ENCODE data around the gene SLC23A2.
"Not testable (repeated sequence)": the region's sequence is repeated elsewhere in the genome, so short reads cannot be mapped to it uniquely, and the experiment has no call there.

SLC23A2 gene

DNA sequence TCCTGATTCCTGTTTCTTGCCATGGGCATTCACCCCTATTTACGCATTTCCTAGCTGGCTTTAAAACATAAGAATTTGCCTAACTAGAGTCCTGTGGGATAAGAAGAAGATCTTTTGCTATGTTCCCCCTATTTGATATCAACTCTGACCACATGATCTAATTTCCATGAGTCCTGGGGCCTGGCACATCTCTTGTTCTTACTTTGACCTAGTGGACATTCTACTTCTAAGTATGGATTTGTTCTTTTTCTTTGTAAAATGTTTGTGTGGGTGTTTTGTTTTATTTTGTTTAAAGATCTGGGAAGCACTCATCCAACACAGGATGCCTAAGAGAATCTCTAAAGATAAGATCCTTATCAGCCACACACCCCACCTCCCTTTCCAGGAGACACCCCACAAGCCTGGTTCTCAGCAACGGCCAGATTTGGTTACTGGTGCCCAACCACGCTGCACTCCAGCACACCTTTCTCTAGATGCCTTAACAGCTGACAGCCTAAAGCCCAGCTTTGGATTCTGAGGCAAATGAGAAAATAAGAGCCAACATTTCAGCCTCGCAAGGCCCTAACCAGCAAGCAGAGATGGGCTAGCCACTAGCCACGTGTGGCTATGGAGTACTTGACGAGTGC lies 74.7 kb downstream of the SLC23A2 start:
- DNase-seq, result no peak

GRCh38 chr20:4925842-4926530 lies 75.3 kb downstream of the SLC23A2 start:
- no peak for DNase-seq

GRCh38 chr20:4924446-4924845 lies 76.9 kb downstream of the SLC23A2 start:
- no peak for DNase-seq

DNA sequence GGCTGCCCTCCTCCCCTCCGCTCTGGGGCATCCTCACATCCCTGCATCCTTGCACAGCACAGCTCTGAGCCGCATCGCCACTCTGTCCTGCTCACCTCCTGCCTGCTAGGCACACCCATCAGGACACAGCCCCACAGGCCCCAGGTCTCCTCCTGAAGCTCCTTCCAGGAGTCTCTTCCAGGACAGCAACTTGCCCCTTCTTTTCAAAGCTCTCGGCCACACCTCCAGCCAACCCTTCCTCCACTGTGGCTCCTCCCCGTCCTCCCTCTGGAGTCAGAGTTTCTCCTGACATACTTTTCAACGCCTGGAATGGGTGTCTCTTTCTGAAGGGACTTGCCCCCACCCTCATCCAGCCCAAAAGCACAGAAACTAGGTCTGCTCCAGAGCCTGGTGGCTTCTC lies 77.3 kb downstream of the SLC23A2 start:
- DNase-seq, result no peak

GRCh38 chr20:4922186-4922585 lies 79.1 kb downstream of the SLC23A2 start:
- no peak for DNase-seq

DNA sequence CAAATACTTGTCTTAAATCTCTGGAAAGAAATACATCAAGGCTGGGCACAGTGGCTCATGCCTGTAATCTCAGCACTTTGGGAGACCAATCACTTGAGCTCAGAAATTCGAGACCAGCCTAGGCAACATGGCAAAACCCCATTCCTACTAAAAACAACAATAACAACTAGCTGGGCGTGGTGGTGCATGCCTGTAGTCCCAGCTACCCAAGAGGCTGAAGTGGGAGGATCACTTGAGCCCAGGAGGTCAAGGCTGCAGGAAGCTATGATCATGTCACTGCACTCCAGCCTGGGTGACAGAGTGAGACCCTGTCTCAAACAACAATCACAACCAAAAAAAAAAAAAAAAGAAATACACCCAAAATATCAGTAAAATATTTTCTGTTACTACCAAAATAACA lies 80.0 kb downstream of the SLC23A2 start:
- not testable (repeated sequence) for DNase-seq

GRCh38 chr20:4920655-4921054 lies 80.7 kb downstream of the SLC23A2 start:
- DNase-seq, result no peak

DNA sequence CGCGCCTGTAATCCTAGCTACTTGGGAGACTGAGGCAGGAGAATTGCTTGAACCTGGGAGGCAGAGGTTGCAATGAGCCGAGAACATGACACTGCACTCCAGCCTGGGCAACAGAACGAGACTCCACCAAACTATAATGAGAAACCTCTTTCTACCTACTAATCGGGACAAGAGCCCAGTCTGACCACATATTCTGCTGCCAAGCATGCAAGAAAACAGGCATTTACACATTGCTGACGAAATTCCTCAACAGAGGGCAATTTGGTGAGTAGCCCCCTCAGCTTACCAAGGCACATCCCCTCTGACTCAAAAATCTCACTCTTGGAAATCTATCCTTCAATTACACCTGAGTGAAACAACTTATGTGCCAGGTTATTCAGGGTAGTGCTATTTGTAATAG lies 81.2 kb downstream of the SLC23A2 start:
- DNase-seq, result no peak

DNA sequence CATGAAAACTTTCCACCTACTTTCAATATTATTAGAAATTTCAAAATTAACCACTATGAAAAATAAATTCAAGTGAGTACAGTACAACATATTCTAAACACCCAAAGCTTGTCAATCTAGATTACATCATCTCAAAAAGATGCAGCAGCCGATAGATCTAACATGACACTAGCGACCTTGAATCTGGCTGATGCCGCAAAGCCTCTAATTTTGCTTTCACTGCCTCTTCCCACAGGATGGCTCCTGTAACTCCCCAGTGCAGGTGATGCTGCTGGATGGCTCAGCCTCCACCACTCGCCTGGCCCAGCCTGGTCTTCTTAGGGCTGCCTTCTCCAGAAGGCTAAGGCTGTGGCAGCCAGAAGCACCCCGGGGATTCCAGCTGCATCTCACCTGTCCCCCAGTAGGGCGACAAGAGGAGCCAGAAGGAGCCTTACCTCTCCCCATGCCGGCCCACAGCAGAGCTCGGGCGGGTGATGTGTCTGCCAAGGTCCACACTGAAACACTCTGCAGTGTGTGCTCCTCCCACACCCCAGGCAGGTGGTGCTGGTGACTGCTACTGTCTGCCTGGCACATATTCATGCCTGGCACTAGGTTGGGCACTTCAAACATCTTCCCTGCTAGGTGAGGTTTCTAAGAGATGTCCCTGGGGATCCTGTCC lies 82.1 kb downstream of the SLC23A2 start:
- DNase-seq, result no peak

DNA sequence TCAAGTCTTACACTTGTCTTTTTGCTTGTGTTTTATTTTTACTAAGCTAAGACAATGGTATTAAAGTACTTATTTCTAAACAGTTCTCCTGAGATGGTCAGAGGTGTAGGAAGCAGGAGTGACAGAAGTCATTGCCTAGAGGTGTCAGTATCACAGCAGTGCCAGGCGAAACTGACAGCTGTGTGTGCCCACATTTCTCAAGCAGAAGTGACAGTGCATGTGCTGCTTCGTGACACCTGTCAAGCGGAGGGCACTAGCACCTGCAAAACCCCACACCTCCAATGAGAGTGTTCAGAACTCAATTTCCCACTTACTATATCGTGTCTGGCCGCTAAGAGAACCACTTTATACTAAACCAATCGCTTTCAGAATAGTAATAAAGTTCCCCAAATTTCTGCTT lies 82.8 kb downstream of the SLC23A2 start:
- DNase-seq, result no peak

DNA sequence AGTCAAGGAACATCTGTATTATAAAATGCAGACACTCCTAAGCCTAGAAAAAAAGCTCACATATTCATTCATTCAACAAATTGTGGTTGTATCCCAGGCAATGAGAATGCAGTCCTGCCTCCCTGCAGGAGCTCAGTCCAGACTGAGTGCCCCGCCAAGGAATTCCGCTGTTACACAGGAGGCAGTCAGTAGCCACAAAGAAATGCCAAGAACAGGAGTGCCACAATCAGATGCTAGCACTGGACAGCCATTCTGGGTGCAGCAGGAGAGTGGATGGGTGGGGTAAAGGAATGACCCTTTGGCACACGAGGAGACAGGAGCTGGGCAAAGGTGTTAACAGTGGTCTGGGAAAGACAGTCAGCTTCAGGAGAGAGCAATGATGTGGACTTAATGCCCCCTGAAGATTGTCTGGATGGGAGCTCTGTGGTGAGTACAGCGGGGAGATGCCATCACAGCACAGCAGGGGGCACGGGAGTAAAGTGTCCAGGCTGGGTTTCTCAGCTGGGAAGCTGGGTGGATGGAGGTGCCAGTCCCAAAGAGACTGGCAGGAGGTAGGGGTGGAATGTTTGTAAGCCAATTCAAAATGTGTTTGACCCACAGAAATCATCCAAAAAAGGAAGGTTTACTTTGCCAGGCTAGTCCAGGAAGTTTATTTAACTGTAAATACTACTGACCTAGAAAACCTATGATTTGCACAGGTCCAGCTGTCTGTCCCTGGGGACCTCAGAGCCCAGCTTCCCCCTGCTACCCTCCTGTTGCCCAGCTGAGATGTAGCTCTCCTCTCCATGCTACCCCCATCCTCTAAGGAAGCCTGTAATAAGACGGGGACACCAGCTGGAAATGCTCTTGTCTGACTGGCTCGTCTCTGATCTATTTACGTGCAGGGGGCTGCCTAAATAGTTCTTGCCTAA lies 84.1 kb downstream of the SLC23A2 start:
- no peak for DNase-seq

- no peak for DNase-seq
Measured at GRCh38 chr20:4913147-4913546, 88.2 kb downstream of the SLC23A2 start.

DNA sequence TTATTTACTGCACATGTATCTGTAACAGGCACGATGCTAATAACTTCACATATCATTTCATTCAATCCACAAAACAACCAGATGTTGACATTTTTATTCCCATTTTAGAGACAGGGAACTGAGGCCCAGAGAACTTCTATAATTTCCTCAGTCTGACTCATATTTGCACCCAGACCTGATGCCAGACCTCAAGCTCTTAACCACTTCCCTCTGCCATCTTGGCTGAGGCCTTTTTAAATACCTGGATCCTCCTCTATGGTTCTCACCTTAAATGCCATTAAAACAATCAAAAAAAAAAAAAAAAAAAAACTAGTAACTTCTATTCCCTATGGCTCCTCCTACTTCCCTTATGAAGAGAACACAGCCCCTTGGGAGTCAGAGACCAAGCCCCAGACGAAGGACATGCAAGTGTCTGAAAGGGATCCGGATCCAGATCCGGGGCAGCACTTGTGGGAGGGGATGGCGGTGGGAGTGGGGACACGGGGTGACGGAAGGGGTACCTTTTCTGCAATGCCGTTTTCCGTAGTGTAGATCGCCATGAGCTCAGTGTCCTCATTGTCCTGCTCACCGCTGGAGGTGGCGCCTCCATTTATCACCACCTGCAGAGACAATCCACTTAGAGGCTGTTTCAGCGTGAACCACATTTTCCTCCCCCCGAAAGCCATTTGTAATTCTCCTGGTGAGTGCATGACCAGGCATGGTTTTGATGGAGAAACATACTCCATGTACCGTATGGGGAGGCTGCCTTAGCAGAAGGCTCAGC lies 88.7 kb downstream of the SLC23A2 start:
- DNase-seq, result no peak

DNA sequence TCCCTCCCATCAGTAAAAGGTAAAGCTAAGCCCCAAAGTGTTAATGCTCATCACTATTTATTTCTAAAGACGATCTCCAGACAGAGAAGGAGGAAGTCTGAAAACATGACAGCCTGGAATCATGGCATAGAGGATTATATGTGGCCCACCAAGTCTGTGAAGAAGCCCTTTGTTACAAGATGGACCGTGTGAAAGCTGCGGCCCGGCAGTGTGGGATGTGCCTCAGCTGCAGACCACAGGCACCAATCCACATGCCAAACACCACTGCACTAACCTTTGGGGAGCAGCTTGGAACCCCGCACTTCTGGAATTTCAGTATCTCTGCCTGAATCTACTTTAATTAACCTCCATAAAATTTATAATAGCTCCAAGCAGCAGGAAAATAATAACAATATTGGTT lies 90.4 kb downstream of the SLC23A2 start:
- DNase-seq, result no peak

DNA sequence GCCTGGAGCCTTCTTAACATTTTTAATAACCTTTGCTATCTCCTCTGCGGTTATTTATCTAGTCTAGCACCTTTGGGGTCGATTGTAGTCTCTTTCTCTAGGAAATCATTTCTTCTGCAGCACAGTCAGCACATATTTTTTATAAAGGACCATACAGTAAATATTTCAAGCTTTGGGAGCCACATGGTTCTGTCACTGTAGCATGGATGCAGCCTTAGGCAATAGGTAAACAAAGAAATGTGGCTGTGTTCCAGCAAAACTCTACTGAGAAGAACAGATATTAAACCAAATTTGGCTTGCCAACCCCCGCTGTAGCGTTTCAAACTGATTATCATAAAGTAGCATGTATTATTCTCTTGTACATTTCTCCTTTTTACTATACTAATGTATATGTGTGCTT lies 95.7 kb downstream of the SLC23A2 start:
- DNase-seq, result no peak

DNA sequence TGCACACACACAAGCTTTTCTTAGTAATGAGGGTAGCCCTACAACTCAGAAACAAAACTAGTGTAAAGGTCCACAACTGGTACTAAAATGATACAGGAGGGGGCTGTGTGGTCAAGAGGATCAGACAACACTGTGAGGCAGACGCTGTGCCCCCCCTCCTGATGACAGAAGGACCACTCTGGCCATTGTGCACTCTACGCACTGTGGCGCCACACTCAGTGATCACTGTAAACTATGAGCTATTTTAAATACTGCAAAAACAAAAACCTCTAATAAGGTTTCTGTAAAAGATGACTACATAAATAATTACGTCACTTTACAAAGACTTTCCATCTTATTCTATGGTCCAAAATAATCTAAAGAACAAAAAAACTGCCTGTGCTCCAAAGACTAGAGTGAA lies 96.1 kb downstream of the SLC23A2 start:
- DNase-seq, result no peak

GRCh38 chr20:4904127-4904860 lies 97.0 kb downstream of the SLC23A2 start:
- no peak for DNase-seq

DNA sequence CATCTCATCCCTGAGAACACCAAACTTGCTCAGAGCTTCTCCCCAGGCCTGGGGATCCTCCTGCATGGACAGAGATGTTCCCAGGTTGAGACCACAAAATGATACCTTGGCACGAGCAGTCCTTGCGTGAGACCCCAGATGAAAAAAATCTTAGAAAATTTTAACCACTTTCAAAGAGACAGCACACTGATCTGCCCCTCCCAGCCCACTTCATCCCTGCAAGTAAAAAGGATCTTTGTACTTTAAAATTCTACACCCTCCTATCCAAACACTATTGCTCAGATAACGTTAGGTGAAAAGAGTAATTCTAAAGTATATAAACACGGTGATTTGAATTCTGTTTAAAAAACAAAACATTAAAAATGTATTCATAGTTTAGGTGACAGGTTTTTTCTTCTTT lies 98.5 kb downstream of the SLC23A2 start:
- DNase-seq, result no peak

DNA sequence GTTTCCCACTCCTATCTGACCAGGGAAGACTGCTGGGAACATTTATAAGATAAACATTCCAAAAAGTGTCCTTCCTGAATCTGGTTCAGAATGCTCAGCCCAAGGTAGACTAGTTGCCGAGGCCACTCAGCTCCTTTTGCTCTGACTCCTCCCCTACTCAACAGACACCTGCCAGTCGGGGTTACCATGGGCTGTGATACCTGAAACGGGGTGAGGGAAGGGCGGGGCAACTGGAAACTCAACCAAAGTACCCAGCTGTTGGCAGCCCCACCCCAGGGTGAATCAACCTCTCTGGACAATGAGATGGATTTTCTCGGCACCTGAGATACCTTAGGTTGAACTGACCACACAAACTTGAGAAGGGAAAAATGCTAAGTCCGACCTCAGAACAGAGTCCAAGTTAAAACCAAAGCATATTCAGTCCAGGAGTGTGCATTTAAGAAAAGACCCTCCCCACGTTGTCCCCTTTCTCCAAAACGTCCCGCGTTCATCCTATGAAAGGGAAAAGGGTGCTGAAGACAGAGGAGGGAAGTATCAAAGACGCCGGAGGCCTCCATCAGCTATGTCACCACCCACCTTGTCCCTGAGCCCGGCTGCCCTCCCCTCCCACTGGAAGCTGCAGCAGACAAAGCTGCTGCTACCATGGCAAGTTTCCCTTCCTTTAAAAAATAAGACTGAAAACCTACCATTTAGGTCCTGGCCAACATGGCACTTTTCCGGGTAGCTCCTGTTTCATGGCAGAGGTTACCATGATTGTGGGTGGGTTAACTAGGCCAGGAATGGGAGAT lies 100.1 kb downstream of the SLC23A2 start:
- DNase-seq, result no peak

DNA sequence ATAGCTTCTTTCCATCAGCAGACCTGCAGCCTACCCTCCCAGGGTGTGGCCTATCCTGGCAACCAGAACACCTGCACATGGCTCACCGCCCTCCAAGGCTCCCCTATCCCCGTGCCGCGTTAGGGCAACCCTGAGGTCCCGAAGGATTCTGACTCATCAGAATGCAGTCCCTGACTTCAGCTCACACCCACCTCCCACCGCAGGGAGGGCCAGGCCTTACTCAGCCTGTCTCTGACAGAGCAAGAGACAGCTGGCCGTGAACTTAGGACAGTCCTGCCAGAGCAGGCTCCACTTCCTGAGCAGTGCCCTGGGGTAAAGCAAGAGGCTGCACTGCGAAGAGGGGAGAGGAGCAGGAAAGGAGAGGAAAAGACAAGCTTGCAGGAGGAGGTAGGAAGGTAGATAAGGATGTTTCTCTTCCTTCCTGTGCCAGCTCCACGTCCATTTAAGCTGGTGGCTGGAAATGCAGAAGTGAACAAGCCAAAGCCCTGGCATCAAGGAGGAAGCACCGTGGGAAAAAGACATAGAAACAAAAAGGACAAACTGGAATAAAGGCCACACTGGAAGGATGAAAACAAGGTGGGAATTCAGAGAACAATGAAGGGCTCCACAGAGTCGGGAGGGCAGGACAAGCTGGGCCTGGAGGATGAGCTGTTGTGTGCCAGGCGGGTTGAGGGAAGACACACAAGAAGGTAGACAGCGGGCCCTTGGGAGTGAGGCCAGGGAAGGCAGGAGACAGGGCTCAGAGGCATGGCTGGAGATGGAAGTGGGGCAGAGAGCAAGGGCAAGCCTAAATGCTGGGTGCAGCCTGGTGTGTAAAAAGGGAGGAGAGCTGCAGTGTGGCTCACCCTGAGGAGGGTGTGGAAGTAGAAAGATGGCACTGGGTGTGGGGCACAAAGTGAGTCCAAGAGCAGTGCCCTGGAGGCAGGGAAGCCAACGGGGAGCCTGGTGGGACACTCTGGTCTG lies 102.7 kb downstream of the SLC23A2 start:
- DNase-seq, result no peak

Measured in stimulated activated naive CD4-positive, alpha-beta T cell treated with Interleukin-2 at 50 U/mL for 16 hours (primary cell).